ENCODE measurements around the gene FLT4. TPM values are rescaled to one million over a fixed set of nuclear protein-coding genes. Genes with fewer than 3 reads are reported as not detected.
"Not testable (repeated sequence)": the region's sequence is repeated elsewhere in the genome, so short reads cannot be mapped to it uniquely, and the experiment has no call there.

Gene FLT4
- total RNA-seq, 1 experiment from 2014 or later: 4.5 TPM

DNA sequence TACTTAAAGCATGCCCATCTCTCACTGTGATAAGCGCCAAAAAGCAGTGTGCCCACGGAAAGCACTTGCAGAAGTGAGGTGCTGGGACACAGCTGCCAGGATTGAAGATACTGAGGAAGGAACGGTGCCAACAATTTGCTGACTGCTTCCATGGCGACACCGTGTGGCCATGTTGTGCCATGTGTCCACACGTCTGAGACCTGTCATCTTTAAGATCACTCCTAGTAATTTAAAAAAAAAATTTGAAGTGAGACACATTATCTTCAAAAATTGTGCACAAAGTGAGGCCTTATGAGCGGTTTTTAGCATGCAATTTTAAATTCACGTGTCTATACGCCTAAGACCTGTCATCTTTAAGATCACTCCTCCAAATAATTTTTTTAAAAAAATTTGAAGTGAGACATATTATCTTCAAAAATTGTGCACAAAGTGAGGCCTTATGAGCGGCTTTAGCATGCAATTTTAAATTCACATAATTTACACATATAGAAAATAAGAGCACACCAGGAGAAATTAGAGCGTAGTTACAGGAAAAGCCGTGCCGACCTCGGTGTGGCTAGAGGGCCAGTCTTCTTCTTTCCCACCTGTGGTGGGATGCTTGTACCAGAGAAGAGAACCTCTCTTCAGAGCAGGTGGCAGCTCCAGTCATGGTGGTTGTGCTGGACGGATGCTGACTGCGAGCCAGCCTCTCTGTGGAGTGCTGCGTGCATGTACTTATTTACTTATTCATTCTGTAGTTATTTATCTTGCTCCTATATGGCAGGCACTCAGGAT, 21.4 kb upstream of the FLT4 start:
- DNase-seq (ENCODE audit: low read depth): peak; percentile 69

DNA sequence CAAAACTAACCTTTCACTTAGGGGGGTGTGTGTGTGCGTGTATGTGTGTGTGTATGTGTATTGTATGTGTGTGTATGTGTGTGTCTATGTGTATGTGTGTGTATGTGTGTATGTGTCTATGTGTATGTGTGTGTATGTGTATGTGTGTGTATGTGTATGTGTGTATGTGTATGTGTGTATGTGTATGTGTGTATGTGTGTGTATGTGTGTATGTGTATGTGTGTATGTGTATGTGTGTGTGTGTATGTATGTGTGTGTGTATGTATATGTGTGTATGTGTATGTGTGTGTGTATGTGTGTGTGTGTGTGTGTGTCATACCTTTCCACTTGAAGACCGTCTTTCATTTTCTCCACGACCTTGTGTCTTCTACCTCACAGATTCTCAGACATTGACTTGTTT, 20.8 kb upstream of the FLT4 start:
- no peak for DNase-seq (ENCODE audit: low read depth)

DNA sequence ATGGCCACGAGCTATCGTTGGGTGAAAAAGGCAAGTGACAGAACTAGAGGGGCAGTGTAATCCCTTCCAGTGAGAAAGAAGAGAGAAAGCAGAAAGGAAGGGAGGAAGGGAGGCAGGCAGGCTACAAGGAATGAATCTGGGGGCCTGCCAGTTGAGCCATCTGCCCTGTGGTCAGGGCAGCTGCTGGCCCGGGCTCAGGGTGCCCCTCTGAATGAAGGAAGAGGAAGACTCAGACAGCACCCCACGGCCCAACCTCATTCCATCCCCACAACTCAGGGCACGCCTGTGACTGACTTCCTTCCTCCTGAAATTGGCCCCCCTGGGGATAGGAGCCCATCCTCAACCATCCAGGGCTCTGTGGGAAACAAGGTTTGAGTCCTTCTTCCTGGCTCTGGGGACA, 20.3 kb upstream of the FLT4 start:
- DNase-seq (ENCODE audit: low read depth): peak; percentile 82

DNA sequence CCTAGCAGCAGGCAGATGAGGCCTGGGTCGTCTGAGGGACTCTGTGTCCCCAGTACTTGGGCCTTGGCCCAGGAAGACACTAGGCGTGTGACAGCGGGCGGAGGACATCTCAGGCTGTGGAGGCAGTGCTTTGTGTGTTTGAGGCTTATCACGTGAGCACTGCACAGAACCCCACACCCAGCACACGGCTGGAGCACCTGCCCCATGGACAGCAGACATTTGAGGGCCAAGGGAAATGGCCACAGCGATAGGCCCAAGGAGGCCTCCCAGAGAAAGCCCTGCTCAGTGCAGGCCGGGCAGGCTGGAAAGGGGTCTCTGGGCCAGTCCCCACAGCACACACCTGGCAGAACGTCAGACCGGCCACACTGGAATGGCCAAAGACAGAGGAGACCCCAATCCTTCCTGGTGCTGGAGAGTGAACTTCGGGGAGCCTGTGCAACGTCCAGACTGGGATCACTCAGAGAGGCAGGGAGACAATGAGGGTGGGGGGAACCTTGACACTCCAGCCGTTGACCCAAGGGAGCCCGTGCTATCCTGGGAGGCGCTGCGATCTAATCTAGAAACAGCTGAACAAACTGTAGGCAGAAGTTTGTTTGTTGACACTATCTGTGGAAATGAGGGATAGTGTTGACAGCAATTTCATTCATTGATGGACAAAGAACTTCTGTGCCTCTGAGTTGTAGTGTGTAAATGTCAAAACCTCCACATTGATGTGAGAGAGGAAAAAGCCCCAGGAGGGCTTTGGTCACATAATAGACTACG, 19.6 kb upstream of the FLT4 start:
- DNase-seq (ENCODE audit: low read depth): peak; percentile 79

DNA sequence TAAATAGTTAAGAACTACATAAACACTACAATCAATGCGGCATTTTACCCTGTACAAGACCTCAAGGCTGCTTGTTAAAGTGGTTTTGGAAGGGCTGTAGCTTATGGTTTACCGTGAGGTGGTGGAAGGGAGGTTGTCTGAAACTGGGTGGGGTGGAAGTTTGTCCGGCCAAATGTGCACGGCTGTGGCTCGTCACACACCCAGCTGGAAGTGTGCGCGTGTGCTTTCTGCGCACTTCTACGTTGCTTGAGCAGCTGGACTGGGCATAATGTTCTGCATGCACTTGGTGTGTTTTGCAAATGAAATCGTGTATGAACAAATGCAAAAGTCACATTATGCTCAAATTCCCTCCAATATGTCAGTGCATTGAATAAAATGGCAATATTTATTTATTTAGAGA, 17.4 kb upstream of the FLT4 start:
- no peak for DNase-seq (ENCODE audit: low read depth)

DNA sequence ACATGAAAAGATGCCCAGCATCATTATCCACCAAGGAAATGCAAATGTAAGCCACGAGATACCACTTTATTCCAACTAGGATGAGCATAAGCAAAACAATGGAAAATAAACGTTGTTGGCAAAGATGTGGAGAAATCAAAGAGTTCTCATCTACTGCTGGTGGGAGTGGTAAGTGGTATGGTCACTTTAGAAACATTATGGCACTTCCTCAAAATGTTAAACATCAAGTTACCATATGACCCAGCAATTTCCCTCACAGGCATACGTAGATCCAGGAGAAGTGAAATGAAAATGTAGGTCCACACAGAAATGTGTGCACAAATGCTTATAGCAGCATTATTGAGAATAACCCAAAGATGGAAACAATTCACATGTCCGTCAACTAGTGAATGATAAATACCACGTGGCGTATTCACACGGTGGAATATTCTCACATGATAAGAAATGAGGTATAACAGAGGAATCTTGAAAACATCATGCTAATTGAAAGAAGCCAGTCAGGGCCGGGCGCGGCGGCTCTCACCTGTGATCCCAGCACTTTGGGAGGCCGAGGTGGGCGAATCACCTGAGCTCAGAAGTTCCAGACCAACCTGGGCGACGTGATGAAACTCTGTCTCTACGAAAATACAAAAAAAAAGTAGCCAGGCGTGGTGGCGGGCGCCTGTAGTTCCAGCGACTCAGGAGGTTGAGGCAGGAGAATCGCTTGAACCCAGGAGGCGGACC, 16.4 kb upstream of the FLT4 start:
- no peak for DNase-seq (ENCODE audit: low read depth)

DNA sequence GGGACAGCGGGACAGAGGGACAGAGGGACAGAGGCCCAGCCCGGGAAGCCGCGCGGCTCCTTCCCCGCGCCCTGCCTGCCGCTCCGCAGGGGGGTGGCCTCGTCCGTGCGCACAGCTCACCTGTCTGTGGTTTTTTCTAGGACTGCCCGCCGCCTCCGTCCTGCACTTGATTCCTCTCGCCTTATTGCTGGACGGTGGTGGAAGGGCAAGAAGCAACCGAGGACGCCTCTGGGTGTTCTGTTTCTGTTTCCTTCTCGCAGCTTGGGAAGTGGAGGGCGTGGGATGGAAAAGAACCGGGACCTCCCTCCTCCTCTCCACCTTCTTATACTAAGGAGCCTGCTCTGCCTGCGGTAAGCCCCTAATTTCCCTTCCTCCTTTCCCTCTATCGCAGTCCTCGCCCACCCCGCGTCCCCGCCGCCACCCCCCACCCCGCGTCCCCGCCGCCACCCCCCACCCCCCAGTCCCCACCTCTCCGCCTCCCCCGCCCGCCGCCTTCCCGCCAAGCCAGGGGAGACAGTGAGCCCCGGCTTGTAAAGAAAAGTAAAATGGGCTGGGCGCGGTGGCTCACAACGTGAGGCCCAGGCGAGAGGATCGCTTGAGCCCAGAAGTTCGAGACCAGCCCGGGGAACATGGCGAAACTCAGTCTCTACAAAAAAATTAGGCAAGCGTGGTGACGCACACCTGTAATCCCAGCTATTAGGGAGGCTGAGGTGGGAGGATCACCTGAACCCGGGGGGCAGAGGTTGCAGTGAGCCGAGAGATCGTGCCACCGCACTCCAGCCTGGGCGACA, 9.6 kb upstream of the FLT4 start:
- no peak for DNase-seq (ENCODE audit: low read depth)

DNA sequence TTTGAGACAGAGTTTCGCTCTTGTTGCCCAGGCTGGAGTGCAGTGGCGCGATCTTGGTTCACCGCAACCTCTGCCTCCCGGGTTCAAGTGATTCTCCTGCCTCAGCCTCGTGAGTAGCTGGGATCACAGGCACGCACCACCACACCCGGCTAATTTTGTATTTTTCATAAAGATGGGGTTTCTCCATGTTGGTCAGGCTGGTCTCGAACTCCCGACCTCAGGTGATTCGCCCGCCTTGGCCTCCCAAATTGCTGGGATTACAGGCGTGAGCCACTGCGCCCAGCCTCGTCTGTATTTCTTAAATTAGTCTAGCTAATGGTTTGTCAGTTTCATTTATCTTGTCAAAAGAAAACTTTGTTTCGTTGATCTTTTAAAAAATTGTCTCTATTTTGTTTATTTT, 5.8 kb upstream of the FLT4 start:
- not testable (repeated sequence) for DNase-seq (ENCODE audit: low read depth)

DNA sequence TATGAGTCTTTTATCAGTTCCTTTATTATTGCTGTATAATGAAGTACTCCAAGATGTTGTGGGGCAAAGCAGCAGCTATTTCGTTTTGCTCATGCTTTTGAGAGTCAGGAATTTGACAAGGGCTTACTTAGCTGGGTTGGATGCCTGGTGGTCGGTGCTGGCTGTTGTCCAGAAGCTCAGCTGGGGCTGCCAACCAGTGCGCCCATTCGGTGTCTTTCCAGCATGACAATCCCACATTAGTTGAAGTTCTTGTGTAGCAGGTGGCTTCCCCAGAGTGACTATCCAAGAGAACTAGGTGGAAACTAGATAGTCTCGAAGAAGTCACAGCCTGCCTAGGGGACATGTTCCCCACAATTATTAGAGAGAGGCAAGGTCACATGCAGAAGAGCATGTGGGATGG, 3.4 kb upstream of the FLT4 start:
- no peak for DNase-seq (ENCODE audit: low read depth)

DNA sequence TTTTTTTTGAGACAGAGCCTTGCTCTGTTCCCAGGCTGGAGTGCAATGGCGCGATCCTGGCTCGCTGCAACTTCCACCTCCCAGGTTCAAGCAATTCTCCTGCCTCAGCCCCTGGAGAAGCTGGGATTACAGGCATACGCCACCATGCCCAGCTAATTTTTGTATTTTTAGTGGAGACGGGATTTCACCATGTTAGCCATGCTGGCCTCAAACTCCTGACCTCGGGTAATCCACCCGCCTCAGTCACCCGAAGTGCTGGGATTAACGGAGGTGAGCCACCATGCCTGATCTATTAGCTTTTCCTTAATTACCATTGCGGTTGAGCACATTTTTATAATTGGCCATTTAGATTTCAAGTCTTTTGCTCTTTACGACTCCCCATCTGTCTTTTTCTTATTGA, 2.9 kb upstream of the FLT4 start:
- DNase-seq (ENCODE audit: low read depth): no peak

DNA sequence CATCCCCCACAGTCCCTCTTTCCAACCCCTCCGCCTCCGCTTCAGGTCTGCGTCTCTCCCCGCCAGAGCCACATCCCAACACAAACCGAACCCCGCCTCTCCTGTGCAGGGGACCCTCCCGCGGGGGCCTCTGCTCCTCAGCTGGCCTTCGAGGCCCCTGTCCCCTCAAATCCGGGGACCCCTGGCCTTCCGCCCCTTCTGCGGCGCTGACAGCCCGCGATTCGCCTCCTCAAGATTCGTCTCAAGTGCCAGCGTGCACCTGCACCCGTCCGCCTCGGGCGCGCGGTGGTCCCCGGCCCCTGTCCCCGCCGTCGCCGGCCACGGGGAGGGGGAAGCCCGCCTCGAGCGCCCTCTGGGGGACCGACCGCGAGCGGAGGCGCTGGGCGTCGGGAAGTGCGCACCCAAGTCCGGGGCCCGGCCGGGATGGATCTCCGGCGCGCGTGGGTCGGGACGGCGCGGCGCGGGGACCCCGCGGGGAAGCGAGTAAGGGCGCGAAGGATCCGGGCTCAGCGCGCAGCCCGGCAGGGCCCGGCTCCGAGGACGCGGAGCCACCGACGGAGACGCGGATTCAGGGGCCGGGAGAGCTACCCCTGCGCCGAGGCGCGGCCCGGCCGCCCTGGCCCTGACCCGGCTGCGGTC, 623 bp downstream of the FLT4 start:
- DNase-seq (ENCODE audit: low read depth): no peak

DNA sequence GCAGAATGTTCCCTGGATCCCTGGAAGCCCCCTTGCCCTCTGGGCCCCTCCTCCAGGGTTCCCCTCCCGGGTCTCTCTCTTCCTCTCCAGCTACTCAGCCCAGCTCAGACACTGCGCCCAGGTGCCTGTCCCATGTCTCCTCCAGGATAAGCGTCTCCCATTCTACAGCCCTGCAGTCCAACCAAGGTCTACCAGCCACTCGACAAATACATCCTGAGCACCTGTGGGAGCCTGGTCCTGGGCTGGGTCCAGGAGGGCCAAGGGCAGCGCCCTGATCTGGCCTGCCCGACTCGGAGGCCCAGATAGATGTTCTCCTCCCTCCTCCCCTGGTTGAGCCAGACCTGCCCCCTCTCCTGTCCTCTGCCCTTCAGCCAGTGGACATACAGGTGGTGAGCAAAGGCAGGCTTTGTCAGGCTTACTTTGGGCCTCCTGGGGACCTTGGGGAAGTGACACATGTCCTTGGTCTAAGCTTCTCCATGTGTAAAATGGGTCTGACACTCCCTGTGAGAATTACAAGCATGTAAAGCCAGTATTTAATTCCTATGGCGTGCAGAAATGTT, 1.4 kb downstream of the FLT4 start:
- DNase-seq (ENCODE audit: low read depth): no peak

DNA sequence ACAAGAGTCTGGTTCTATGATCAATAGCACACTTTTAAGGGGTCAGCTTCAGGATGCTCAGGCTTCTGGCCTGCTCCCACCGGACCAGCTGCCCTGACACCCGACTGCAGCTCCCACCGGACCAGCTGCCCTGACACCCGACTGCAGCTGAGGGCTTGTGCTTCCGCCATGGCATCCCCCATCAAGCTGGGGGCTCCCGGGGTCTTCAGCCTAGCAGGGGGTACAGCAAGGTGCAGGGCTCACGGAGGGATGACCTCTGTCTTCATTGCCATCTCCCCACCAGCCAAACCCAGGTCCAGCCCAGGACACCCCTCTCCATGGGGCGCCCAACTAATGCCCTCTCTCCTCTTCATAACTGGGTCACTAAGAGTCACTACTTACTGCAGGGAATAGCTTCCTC, 1.9 kb downstream of the FLT4 start:
- DNase-seq (ENCODE audit: low read depth): no peak

DNA sequence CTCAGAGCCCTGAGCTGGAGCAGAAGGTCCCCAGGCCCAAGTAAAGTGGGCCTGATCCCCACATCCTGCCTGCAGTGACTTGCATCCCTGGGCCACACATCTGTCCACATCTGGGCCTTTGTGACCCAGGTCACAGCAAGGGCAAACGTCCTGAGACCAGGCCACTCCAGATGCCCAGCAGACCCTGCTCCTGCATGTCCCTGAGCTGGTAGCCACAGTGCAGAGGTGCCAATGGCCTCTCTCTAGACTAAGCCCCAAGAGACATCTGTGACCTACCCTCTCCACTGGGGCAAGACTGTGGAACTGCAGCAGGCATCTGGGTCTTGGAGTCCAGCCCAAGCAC, 2.5 kb downstream of the FLT4 start:
- DNase-seq (ENCODE audit: low read depth): no peak

DNA sequence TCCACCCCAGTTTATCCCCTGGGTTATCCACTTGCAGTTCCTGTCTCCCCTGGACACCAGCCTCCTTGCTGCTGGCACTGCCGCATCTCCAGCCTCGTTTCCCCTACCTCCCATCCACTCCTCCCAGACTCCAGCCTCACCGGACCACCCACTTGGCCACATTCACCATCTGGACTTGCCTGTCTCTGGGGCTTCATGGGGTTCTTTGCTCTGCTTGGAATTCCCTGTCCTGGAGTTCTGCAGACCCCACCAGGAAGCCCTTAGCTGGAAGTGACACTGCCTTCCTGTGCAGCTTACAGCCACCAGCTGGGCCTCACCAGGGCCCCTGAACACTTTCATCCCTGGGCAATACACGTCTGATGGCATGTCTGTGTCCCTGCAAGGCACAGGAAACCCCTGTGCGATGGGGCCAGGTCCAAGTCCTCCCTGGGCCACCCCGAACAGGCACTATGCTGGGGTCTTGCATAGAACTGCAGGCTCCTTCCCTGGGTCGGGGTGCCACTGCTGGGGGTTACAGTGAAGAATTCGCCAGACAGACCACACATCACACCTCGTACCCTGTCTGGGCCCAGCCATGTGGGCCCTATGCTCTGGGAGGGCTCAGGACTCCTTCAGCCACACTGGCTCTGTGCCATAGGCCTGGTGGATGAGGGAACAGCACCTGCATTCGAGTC, 3.0 kb downstream of the FLT4 start:
- no peak for DNase-seq (ENCODE audit: low read depth)

DNA sequence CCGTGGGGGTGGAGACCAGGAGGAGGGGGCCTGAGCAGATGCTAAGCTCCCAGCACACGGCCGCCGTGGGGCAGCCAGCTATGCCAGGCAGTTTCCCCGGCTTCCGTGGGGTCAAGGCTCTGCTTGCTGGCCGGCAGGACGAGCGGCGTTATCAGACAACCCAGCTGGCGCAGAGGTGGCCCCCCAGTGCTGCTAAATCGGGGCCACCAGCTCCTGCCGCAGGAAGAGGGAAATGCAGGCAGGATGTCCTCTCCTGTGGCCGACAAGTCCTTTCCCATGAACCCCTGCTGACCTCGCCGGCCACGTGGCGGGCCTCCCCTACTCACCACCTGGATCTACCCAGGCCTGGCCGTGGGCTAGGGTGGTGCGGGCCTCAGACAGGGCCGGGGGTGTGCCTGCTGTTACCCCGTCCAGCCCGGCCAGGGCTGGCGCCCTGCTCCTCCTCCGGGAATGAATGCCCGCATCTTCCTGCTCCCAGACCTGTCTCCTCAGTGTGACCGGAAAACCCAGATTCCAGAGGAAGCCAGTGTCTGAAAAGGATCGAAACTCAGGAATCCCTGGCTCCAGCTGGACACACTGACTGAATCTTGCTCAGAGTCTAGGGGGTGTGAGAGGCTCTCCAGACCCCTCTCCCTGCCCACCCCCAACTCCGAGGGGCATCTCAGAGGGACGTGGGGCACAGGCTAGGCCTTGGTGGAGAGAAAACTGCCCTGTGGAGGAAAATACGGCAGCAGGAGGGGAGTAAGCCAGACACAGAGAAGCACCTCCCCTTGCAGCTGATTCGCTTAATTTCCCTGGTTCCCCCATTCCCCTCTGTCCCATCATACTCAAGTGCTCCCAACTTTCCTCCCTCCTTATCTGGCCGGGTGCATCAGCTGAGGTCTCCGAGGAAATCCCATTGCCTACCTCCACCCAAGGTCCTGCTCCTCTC, 3.9 kb downstream of the FLT4 start:
- DNase-seq (ENCODE audit: low read depth): no peak

DNA sequence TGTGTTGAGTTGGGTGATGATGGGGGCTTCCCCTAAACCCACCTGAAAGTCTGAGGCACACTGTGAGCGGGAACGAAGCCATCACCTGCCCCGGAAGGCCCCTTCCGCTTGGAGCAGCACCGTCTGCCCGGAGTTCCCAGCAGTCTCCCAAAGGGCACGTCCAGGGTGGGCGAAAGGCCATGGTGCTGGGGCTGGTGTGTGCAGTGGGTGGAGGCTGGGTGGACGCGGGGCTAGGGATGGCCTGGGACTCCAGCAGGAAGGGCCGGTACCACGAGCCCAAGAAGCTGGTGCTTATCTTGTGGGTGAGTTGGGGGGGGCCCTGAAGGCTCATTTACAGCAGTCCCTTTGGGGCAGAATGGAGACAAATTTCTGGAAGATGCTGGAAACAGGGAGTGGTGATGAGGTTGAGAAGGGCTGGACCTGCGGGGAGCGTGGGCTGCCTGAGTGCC, 4.6 kb downstream of the FLT4 start:
- no peak for DNase-seq (ENCODE audit: low read depth)

DNA sequence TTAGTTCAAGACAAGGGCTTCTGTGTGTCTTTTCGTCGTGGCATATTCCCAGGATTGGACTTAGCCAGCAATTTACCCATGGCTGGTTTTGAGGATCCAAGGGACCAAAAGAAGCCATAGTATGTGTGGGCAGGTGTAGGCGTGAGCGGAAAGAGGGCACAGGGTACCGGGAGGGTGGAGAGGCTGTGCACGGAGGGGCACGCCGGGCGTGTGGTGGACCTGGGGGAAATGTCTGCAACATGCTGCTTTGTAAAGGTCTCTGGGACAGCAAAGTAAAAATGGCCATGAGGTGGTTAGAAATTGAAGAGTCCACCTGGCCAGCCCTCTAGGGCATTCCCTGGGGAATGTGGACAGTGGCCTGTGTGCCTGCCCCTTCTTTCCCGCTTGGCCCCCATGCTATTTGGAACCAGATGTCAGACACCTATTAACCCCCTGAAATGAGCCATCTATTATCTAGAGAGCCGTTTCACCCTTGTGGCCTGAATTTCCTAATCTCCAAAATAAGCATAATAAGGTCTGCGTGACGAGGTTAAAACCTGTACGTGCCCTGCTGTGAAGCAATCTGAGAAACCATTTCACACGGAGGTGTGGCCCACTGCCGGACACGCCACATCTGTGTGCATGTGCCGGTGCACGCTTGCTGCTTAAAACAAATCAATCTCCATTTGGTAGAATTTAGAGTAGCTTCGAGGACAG, 5.1 kb downstream of the FLT4 start:
- no peak for DNase-seq (ENCODE audit: low read depth)

Data from LHCN-M2 (cell line).